Calu3 (cell line): ENCODE results near the gene RING1. TPM values are rescaled to one million over a fixed set of nuclear protein-coding genes. Genes with fewer than 3 reads are reported as not detected.

ENCODE experiments used
- BruUV-seq: library from RNA; stranded (reverse); fragments of 400-500 nt; replicated peaks from 2 replicates; lab custom pipeline; 2021; lab: Mats Ljungman, UMichigan
- CTCF ChIA-PET: fragments of 300-600 bp; sonication (Branson Sonifier 250); formaldehyde crosslinking; loops from one replicate; lab custom pipeline; 2022; ENCODE audit warnings: antibody characterized with exemption; lab: Charles Lee
- DNase-seq: peaks from one replicate; pipeline ENCODE4 v3.0.0; 2022
- H3K27ac Mint-ChIP-seq: one replicate; pipeline ENCODE4 v1.8.0; 2022; ENCODE audit warnings: mixed read lengths; ENCODE audit not compliant: unreplicated experiment
- H3K27me3 Mint-ChIP-seq: one replicate; pipeline ENCODE4 v1.8.0; 2022; ENCODE audit warnings: mixed read lengths; ENCODE audit not compliant: unreplicated experiment
- H3K36me3 Mint-ChIP-seq: one replicate; pipeline ENCODE4 v1.8.0; 2022; ENCODE audit warnings: mild to moderate bottlenecking, moderate library complexity, mixed read lengths; ENCODE audit not compliant: insufficient read depth, unreplicated experiment
- H3K4me1 Mint-ChIP-seq: one replicate; pipeline ENCODE4 v1.8.0; 2022; ENCODE audit warnings: mild to moderate bottlenecking, low read depth, mixed read lengths; ENCODE audit not compliant: unreplicated experiment
- H3K4me3 Mint-ChIP-seq: one replicate; pipeline ENCODE4 v1.8.0; 2022; ENCODE audit warnings: mild to moderate bottlenecking, low read depth, moderate library complexity, mixed read lengths; ENCODE audit not compliant: unreplicated experiment
- H3K9me3 Mint-ChIP-seq: one replicate; pipeline ENCODE4 v1.8.0; 2022; ENCODE audit warnings: low read depth, mixed read lengths; ENCODE audit not compliant: unreplicated experiment
- intact Hi-C: fragments of 100-400 bp; cut with micrococcal nuclease; formaldehyde crosslinking; loops from one replicate; pipeline ENCODE4 v1.10.0; 2022; ENCODE audit not compliant: unreplicated experiment
- total RNA-seq: library from RNA; stranded (reverse); gene quantifications from 2 replicates; pipeline ENCODE4 v1.2.3, GENCODE V29; 2022
- TF ChIP-seq, protein P1 (sequence below): fragments of 200-600 bp; IDR thresholded peaks from one replicate; pipeline ENCODE4 v1.8.0; 2022; ENCODE audit warnings: antibody characterized with exemption; ENCODE audit not compliant: unreplicated experiment

Gene RING1
- total RNA-seq, 1 experiment from 2014 or later, result 53.9 TPM

DNA sequence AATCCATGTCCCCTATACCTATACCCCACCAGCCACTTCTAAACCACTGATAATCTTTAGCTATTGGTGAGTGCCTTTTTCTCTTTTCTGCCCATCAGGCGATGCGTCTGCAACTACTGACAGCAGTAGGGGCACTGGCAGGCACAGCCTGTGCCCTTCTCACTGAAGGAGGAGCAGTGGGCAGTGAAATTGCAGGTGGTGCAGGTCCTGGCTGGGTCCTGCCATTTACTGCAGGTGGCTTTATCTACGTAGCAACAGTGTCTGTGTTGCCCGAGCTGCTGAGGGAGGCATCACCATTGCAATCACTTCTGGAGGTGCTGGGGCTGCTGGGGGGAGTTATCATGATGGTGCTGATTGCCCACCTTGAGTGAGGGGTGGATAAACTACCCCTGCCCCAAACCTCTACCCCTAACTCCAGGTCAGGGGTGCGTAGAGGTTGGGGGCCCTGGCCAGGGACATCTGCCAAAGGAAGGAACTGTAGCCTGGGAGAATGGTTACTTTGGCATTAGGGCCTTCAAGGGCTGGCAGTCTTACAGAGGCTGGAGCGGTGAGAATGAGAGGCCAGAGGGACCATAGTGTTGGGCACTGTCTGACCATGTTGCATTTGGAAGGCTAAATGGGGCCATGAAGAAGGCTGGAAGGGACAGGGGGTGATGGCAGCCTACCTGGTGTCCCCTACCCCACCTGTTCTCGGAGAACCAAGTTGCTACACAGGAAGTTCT lies 4.7 kb upstream of the RING1 start:
- DNase-seq, result no peak
- no TSS peak for BruUV-seq
- intact Hi-C loops, result no loop called here
- Mint-ChIP-seq H3K27ac (peak overlapping the region; percentile 48), H3K9me3 (no peaks in the 10 kb centered on the region), H3K4me1 (peaks cover 59% of the 10 kb centered on the region), H3K27me3 (no peaks in the 10 kb centered on the region), H3K4me3 (peak overlapping the region; percentile 97), H3K36me3 (peaks cover 92% of the 10 kb centered on the region)
- TF ChIP-seq, protein P1, sequence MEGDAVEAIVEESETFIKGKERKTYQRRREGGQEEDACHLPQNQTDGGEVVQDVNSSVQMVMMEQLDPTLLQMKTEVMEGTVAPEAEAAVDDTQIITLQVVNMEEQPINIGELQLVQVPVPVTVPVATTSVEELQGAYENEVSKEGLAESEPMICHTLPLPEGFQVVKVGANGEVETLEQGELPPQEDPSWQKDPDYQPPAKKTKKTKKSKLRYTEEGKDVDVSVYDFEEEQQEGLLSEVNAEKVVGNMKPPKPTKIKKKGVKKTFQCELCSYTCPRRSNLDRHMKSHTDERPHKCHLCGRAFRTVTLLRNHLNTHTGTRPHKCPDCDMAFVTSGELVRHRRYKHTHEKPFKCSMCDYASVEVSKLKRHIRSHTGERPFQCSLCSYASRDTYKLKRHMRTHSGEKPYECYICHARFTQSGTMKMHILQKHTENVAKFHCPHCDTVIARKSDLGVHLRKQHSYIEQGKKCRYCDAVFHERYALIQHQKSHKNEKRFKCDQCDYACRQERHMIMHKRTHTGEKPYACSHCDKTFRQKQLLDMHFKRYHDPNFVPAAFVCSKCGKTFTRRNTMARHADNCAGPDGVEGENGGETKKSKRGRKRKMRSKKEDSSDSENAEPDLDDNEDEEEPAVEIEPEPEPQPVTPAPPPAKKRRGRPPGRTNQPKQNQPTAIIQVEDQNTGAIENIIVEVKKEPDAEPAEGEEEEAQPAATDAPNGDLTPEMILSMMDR, result no peak
- CTCF ChIA-PET, result no interaction called here

DNA sequence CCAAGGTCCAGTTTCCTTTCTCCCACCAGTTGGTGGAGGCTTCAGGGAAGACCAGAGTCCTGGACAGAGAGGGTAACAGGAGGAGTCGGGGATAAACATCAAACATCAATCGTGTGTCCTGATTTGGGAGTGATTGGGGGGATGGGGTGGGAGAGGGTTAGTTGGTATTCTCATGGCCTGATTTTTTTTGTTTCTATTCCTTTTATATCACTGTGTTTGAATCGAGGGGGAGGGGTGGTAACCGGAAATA lies 4.2 kb upstream of the RING1 start:
- no peaks in the 10 kb centered on the region for H3K9me3 Mint-ChIP-seq
- BruUV-seq, result no TSS peak
- H3K27ac Mint-ChIP-seq, result peak overlapping the region; percentile 48
- CTCF ChIA-PET, result interaction anchor here (0.6 to 1.5 kb wide), 3 partner anchors 170 to 251 kb away, joined by 3 read pairs; partner anchors contain the start of gene HLA-DMA
- intact Hi-C loops, result no loop called here
- no peaks in the 10 kb centered on the region for H3K27me3 Mint-ChIP-seq
- TF ChIP-seq, protein P1, result no peak
- peaks cover 59% of the 10 kb centered on the region for H3K4me1 Mint-ChIP-seq
- peaks cover 92% of the 10 kb centered on the region for H3K36me3 Mint-ChIP-seq
- peak overlapping the region; percentile 97 for H3K4me3 Mint-ChIP-seq
- DNase-seq, result no peak

DNA sequence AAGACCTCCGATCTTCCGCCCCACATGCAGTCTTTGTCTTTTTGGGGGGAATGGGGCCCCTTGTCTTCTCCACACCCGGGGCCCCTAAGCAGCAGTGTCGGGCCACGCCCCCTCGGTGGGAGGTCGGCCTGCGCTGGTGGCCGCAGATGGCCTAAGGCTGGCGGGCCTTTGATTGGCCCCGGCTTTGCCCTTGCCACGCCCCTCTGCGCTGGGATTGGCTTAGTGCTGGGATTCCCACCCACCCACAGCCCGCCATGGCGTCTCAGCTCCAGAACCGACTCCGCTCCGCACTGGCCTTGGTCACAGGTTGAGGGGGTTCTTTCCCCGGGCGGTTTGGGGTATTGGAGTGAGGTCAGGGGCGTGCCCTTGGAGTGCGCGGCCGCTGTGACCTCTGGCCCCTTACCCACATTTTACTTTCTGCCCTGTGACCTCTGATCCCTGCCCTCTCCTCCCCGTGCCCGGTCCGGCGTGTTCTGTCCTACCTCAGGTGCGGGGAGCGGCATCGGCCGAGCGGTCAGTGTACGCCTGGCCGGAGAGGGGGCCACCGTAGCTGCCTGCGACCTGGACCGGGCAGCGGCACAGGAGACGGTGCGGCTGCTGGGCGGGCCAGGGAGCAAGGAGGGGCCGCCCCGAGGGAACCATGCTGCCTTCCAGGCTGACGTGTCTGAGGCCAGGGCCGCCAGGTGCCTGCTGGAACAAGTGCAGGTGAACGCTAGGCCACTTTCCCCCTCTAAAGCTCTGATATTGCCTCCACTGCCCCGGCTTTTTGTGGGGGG lies 3.7 kb upstream of the RING1 start, which contains the start of gene HSD17B8:
TSS of gene HSD17B8 (plus strand) at position 241 of the 776 bp plus-strand sequence. CDS start at position 255, 14 bp downstream.
- intact Hi-C loops, result loop anchor here (5.0 kb wide), 1 partner anchor 43 kb away; no protein-coding TSS in a partner anchor

More for the DNA sequence above, 3.7 kb upstream of the RING1 start, which contains the start of gene HSD17B8:
- H3K36me3 Mint-ChIP-seq, result peaks cover 92% of the 10 kb centered on the region
- peak; percentile 99 for DNase-seq
- BruUV-seq, result no TSS peak
- TF ChIP-seq, protein P1, result no peak
- H3K9me3 Mint-ChIP-seq, result no peaks in the 10 kb centered on the region
- peak within 1 kb of the TSS; percentile 97 for H3K4me3 Mint-ChIP-seq
- CTCF ChIA-PET, result interaction anchor here (0.6 to 1.5 kb wide), 4 partner anchors 170 to 252 kb away, joined by 3 to 4 read pairs (median 3); partner anchors contain the start of gene HLA-DMA
- H3K4me1 Mint-ChIP-seq, result peaks cover 62% of the 10 kb centered on the region
- peak within 1 kb of the TSS; percentile 81 for H3K27ac Mint-ChIP-seq
- H3K27me3 Mint-ChIP-seq, result no peaks in the 10 kb centered on the region
